ENCODE data around the gene CDKN1A. TPM values are rescaled to one million over a fixed set of nuclear protein-coding genes. Genes with fewer than 3 reads are reported as not detected.

The CDKN1A gene
- total RNA-seq, 1 experiment from 2014 or later = 17.4 TPM

GRCh38 chr6:36700831-36701230 lies 22.3 kb downstream of the CDKN1A start:
- Histone ChIP-seq H2BK15ac (ENCODE audit: low read depth, low read length) (no peak overlapping the region), H2BK120ac (ENCODE audit: low read depth, low read length, poor library complexity, severe bottlenecking) (no peak overlapping the region), H2BK5ac (ENCODE audit: insufficient read length, low read length) (no peak overlapping the region), H2BK20ac (ENCODE audit: low read depth, low read length, poor library complexity, severe bottlenecking) (no peak overlapping the region), H2AFZ (ENCODE audit: low read length) (no peak overlapping the region), H3K18ac (ENCODE audit: insufficient read length, low read depth, low read length) (no peak overlapping the region), H3K4me1 (ENCODE audit: insufficient read depth, low read length) (no peaks in the 10 kb centered on the region), H2BK12ac (ENCODE audit: insufficient read length, low read depth, low read length) (no peak overlapping the region), H3K23ac (ENCODE audit: insufficient read length, low read depth, low read length) (no peak overlapping the region), H3K27ac (ENCODE audit: insufficient read length, low read depth, low read length) (no peak overlapping the region), H4K91ac (ENCODE audit: insufficient read length, low read depth, low read length) (no peak overlapping the region), H3T11ph (ENCODE audit: low read length) (no peak overlapping the region), H4K8ac (replicated peaks; ENCODE audit: insufficient read length, low read depth, low read length) (no peak overlapping the region), H3K4me2 (ENCODE audit: insufficient read depth, insufficient read length, low read length) (no peak overlapping the region), H3K14ac (ENCODE audit: insufficient read depth, low read length) (no peak overlapping the region), H3K79me2 (ENCODE audit: insufficient read depth, low read length) (no peaks in the 10 kb centered on the region), H3K79me1 (ENCODE audit: insufficient read depth, low read depth, low read length, poor library complexity, severe bottlenecking) (no peaks in the 10 kb centered on the region), H3K23me2 (ENCODE audit: insufficient read length, low read depth, low read length, poor library complexity, severe bottlenecking) (no peaks in the 10 kb centered on the region), H3K27me3 (ENCODE audit: insufficient read depth, low read length) (no peaks in the 10 kb centered on the region), H2AK5ac (ENCODE audit: insufficient read length, low read length) (no peak overlapping the region), H3K56ac (ENCODE audit: insufficient read length, low read depth, low read length) (no peak overlapping the region), H3K9ac (ENCODE audit: extremely low read depth, insufficient read length, low read length) (no peak overlapping the region), H4K20me1 (ENCODE audit: control insufficient read depth, insufficient read depth, insufficient read length) (no peaks in the 10 kb centered on the region), H3K4ac (ENCODE audit: low read depth, low read length) (no peak overlapping the region), H4K5ac (ENCODE audit: insufficient read length, low read depth, low read length) (no peak overlapping the region), H3K9me3 (ENCODE audit: control insufficient read depth, low read depth, low read length) (no peaks in the 10 kb centered on the region)
- H3K4me1 Mint-ChIP-seq = no peaks in the 10 kb centered on the region
- H3K36me3 Mint-ChIP-seq (ENCODE audit: insufficient read depth in 1 of 3, low read depth in 3 of 3) = no peaks in the 10 kb centered on the region
- no peaks in the 10 kb centered on the region for H3K9me3 Mint-ChIP-seq
- no CpG with 5 or more reads among the region's 3 CpGs for WGBS (ENCODE audit: extremely low coverage, insufficient read length, low lambda C conversion rate)
- H3K4me3 Mint-ChIP-seq = no peak overlapping the region
- DNase-seq = no peak
- no peak for TF ChIP-seq CTCF (conservative IDR thresholded peaks at IDR 0.05)
- peaks cover 3% of the 10 kb centered on the region; the same call in 1 of the 2 replicates for H3K27me3 Mint-ChIP-seq (ENCODE audit: low read depth)
- H3K27ac Mint-ChIP-seq = no peak overlapping the region

Measured in H9 (cell line).